HS-5 (cell line): Measurements from ENCODE around the gene RALGPS1.

ENCODE experiments used
- DNase-seq: peaks from one replicate; pipeline ENCODE4 v3.0.0-alpha.2; 2012; ENCODE audit warnings: low read depth

RALGPS1 gene

DNA sequence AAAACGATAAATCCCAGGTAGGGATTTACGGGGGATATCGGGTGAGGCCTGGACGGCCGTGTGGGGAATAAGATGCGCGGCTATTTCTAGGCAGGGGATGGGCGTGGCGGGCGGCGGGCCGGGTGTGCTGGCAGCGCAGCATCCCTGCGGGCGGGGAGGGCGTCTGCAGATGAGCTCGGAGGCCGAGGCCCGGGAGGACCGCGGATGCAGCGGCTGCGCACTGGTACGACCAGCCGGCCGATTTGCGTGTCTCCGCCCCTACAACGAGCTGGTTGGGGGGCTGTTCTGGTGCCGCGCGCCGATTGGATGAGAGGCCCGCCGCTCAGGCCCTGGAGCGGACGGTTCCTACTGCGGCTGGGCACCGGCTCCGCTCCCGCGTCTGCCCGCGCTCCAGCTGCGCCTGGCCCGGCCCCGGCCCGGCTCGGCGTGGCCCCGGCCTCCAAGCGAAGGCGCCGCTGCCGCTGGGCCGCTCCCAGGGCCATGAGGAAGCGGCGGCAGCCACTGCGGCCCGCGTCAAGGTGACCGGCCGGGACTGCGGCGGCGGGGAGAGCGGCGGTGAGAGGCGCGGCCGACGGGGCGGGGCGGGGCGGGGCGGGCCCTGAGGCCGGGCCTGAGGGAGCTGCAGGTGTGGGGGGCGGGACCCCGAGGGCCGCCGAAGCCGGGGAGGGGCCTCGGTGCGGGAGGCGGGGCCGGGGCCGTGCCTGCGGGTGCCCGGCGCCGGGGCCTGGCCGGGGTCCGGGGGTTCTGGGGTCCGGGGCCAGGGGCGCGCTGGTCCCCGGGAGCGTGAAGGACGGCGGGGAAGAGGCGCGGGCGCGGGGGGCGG, at the start of gene RALGPS1:
Gene RALGPS1 (plus strand): TSS at position 325 of the 823 bp plus-strand sequence. CDS start 47,508 bp downstream, outside the sequence.
- DNase-seq: peak; percentile 75

DNA sequence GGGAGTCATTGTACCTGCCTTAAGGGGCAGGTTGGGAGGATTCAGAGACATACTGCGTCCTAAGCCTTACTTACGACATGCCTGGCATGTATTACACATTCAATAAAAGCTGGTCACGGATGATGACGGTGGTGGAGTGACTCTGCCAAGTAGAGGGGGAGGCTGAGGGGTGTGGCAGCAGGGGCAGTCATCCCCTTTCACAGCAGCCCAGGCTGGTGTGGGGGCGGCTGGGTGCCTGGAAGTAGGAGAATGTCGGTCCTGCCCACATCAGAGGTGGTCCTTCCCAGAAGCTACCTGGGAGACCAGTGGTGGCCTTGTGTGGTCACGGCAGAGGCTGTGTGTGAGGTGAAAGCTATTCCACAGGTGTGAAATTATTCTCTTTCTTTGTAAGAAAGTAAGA, 45.2 kb upstream of the RALGPS1 start:
- no peak for DNase-seq

GRCh38 chr9:126872516-126872915, 42.1 kb upstream of the RALGPS1 start:
- DNase-seq: no peak

DNA sequence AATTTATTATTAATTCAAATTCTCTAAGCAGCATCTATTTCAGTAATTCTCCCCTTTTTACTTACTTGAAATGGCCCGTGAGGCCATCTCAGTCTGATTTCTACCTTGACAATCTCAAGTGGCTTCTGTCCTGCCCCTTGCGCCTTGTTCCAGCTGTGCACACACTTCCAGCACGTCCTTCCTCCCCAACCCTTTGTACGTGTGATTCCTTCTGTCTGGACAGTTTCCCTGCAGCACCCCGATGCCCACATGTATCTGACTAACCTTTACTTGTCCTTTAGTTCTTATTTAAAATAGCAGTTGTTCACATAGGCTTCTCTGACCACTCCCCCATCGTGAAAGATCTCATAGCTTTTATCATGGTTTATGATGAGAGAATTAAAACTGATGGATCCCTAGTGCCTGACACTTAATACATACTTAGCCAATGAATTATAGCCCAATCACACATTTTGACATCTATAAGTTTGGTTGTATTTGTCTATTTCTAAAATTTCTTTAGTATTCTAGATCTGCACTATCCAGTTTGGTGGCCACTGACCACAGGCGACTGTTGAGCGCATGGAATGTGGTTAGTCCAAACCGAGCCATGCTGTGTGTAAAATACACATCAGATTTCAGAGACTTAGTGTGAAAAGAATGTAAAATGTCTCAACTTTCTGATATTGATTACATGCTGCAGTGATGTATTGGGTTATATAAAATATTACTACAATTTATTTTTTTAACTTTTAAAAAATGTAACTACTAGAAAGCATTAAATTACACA, 39.9 kb upstream of the RALGPS1 start:
- DNase-seq: no peak

GRCh38 chr9:126875756-126876510, 38.6 kb upstream of the RALGPS1 start:
- DNase-seq: no peak

DNA sequence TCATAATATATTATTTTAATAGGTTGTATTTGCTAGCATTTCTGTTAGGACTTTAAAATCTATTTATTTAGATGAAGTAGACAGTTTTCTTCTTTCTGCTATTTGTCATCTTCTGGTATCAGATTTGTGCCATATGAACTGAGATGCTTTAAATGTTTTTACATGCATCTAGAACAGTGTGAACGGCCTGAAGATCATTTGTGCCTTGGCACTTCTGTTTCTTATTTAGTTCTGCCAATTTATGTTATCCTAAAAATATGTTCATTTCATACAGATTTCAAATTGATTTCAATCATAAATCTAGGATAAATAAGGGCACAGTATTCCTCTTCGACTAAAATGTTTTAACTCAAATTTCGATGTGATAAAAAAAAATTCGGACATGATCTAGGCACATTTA, 38.1 kb upstream of the RALGPS1 start:
- DNase-seq: no peak

DNA sequence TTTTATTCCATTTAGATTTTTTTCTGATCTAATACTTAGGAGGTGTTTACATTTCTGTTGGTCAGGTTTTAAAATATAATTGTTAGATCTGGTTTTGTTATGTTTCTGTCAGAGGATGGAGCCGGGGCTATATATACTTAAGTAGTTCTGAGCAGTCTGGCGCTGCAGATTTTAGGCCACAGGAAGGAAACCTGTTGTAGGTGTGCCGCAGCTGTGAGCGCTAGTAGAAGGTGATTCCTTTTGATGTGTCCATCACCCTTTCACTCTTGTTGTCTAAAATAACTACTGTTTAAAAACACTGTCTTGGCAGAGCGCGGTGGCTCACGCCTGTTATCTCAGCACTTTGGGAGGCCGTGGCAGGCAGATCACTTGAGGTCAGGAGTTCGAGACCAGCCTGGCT, 37.2 kb upstream of the RALGPS1 start:
- DNase-seq: no peak

DNA sequence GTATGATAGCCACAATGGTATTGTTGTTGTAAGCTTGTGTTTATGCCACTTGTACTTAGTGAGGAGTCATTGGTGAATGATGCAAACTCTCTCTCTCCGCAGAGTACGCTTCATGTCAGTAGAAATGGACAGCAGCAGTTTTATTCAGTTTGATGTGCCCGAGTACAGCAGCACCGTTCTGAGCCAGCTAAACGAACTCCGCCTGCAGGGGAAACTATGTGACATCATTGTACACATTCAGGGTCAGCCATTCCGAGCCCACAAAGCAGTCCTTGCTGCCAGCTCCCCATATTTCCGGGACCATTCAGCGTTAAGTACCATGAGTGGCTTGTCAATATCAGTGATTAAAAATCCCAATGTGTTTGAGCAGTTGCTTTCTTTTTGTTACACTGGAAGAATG, 35.3 kb upstream of the RALGPS1 start:
- no peak for DNase-seq

- DNase-seq: no peak
Observed at GRCh38 chr9:126880226-126880946, 34.2 kb upstream of the RALGPS1 start.

DNA sequence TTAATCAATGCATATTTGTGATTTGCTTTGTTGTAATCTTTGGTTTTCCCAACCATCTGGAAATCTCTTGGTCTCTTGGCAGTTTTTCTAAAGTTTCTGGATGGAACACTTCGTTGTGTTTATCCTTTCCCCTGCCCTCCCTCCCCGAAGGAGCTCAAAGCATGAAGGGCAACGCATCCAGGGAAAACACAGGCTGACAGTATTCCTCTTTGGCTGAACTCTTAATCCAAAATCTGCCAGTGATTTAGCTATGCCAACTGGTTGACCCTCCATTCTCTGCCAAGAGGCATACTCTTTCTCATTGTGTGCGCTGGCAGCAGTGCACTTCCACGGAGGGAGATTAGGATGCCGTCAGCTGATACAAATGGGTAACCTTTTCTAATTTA, 33.6 kb upstream of the RALGPS1 start:
- DNase-seq: no peak

DNA sequence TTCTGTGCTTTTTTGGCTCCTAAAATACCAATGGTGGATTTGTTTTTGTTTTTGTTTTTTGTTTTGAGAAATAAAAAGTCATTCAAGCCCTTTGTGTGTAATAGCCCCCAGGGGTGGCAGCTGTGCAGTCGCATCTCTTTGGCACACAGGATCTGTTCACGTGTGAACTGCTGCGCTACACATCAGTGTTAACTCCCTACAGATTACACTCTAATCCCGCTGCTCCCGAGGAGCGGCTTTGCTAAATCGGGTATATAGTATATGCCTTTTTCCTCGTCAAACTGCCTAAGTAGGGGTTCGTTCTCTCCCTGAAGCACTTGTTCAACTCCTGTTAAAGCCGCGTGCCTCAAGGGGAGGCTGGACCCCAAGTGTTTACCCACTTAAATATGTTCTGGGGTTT, 31.8 kb upstream of the RALGPS1 start:
- DNase-seq: no peak

GRCh38 chr9:126883636-126884035, 30.9 kb upstream of the RALGPS1 start:
- no peak for DNase-seq

- DNase-seq: peak; percentile 24
Observed at GRCh38 chr9:126885131-126885641, 29.4 kb upstream of the RALGPS1 start.

DNA sequence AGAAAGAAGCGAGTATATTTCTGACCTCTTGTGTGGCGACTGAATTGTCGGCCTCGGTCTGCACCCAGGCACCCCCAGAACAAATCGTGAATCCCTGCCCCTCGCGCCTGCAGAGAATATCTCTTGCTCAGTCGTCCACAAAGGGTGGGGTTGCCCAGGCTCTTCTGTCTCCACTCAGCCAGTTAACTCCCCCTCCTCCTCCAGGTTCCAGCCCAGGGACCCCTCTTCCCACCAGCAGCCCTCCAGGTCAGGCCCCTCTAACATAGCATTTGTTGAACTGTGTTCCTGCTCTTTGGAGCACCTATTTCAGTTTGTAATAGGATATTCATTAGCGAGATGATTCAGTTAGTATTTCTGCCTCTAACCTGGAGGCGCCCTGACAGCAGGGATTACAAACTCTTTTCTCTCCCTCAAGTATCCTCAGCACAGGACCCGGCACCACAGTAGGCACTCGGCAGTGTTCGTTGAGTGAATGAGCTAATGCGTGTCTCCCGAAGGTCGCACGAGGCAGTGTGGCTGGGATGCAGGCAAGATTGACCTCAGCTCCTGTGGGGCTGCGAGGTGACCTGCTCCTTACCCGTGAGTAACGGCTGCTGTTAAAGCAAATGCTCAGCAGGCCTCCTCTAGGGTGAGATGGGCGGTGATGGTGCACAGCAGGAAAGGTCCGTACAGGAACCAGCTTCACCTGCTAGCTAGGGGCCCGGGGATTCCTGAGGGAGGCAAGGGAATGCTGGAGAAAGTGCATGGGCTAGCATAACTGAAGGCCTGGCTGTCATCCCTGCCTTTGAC, 28.4 kb upstream of the RALGPS1 start:
- no peak for DNase-seq

- DNase-seq: no peak
Observed at GRCh38 chr9:126886897-126887296, 27.7 kb upstream of the RALGPS1 start.

- no peak for DNase-seq
Observed at GRCh38 chr9:126891676-126892075, 22.9 kb upstream of the RALGPS1 start.

DNA sequence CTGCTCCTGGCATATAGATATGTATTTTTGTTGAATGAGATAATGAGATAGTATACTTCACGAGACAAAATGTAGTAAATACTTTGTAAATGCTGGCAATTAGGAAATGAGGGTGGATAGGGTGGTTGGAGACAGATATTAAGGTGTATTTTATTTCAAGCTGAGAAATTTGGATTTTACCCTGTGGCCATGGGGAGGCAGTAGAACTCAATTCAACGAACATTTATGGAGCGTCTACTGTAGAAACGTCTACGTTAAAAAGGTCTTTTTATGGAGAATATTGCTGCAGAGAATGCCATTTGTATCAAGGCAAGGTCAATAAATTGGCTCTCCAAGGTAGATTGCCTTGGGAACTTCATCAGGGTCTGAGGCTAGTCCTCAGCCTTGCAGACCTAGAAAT, 21.5 kb upstream of the RALGPS1 start:
- no peak for DNase-seq

GRCh38 chr9:126894052-126894603, 20.5 kb upstream of the RALGPS1 start:
- no peak for DNase-seq

DNA sequence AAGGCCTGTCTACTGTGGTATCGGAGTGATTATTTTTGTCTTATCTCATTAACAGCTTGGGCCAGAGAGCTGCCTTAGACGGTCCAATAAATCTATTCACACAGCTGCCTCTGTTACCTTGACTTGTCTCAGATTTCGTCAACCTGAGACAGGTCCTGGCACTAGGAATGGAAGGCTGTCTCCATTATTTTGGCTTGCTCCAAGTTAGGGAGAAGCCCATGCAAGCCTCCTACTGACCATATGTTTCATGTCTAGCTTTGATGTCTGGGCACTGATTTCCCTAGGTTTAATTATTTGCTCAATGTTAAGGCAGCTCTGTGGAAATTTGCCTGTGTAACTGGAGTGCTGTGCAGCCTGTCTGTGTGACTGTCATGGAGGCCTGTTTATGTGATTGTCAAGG, 12.4 kb upstream of the RALGPS1 start:
- DNase-seq: no peak

DNA sequence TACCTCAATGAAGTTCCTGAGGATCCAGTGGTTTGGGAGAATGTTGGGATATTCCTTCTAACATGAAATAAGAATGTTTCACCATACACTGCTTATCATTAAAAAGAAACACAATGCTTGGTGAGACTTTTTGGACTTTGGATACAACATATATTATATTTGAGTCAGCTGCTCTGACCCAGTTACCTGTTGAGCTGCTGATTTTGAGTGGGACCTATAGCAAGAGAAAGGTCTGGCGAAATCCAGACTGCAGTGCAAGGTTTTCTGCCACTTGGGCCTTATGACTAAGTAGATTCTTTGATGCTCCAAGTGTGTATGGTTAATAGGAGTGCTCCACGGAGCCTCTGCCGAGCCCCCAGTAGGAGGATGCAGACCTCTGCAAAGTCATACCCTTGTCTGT, 10.0 kb upstream of the RALGPS1 start:
- no peak for DNase-seq

DNA sequence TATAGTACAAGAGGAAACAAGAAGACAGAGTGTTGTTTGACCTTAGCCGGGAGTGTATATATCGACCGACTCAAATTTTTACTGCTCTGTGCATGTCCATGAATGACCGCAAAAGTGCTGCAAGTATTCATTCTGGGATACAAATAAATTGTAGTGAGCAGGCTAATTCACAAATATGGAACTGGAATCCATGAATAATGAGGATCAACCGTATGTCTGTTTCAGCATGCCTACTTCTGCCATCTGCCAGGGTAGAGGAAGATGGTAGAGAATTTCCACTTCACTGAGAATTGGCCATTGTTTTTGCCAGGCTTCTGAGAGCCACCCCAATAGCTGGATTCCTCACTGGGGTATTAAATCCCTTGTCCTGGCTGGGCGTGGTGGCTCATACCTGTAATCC, 8.5 kb upstream of the RALGPS1 start:
- no peak for DNase-seq
